Measurements from ENCODE around the gene CASK. TPM values are rescaled to one million over a fixed set of nuclear protein-coding genes. Genes with fewer than 3 reads are reported as not detected.

CASK gene
- total and polyA plus RNA-seq, 9 of the 15 experiments (the other 6 are each of a cell fraction or from before 2014, with no cell fraction given): 1.3 to 7.4 (median 5.2) TPM

- TF ChIP-seq CREB3L1 (IDR thresholded peaks at IDR 0.05; ENCODE audit: borderline replicate concordance, low read depth): no peak
- no peak for TF ChIP-seq CBX1 (IDR thresholded peaks at IDR 0.05; ENCODE audit: low read depth)
- no peak for TF ChIP-seq RBM34 (IDR thresholded peaks at IDR 0.05; ENCODE audit: borderline replicate concordance, insufficient read depth, low read length)
- TF ChIP-seq ZNF175 (CRISPR knock-in tag; IDR thresholded peaks at IDR 0.05; ENCODE audit: low read depth): no peak; the same call in 1 of the 2 replicates
- no peak for TF ChIP-seq DLX4 (CRISPR knock-in tag; IDR thresholded peaks at IDR 0.05)
- no peak for TF ChIP-seq TCFL5 (CRISPR knock-in tag; conservative IDR thresholded peaks at IDR 0.05)
- no peak for TF ChIP-seq IRF2 (CRISPR knock-in tag; IDR thresholded peaks at IDR 0.05)
- no peak for TF ChIP-seq NRF1 (conservative IDR thresholded peaks at IDR 0.05 in 1 of 2, IDR thresholded peaks at IDR 0.05 in 1 of 2)
- TF ChIP-seq ZFX (CRISPR knock-in tag; IDR thresholded peaks at IDR 0.05): no peak
- peak in 1 of 2 experiments; percentile 89; a peak in 2 of 4 replicates for TF ChIP-seq ARNT (IDR thresholded peaks at IDR 0.05)
- TF ChIP-seq POLR2H (tag; IDR thresholded peaks at IDR 0.05; ENCODE audit: low read depth): 0 out of 2 replicates have a peak, but pooled peaks have one; percentile 29
- no peak for TF ChIP-seq PPARD (CRISPR knock-in tag; IDR thresholded peaks at IDR 0.05)
- TF ChIP-seq ZNF445 (CRISPR knock-in tag; IDR thresholded peaks at IDR 0.05; ENCODE audit: low read depth): no peak
- TF ChIP-seq ZFP91 (CRISPR knock-in tag; IDR thresholded peaks at IDR 0.05): no peak
- TF ChIP-seq NFE2 (IDR thresholded peaks at IDR 0.05; ENCODE audit: low read depth): no peak
- TF ChIP-seq ATF7 (IDR thresholded peaks at IDR 0.05): peak; percentile 28; the same call in 1 of the 2 replicates
- no peak for TF ChIP-seq TEAD2 (tag; IDR thresholded peaks at IDR 0.05)
- TF ChIP-seq CHD2 (IDR thresholded peaks at IDR 0.05; ENCODE audit: low read depth, low read length): no peak
- TF ChIP-seq LCOR (CRISPR knock-in tag; IDR thresholded peaks at IDR 0.05): no peak
Measured at GRCh38 chrX:41666251-41666650, 257.1 kb downstream of the CASK start (continued).
